H1 (cell line): ENCODE measurements around the gene CBLN3. TPM values are rescaled to one million over a fixed set of nuclear protein-coding genes. Genes with fewer than 3 reads are reported as not detected.

Experiments
- CTCF ChIA-PET: fragments of 300-600 bp; sonication (Branson Sonifier 250); formaldehyde crosslinking; loops from one replicate; lab custom pipeline; 2021; ENCODE audit not compliant: partially characterized antibody; lab: Charles Lee
- POLR2A ChIA-PET: fragments of 300-600 bp; sonication (Branson Sonifier 250); formaldehyde crosslinking; loops from one replicate; lab custom pipeline; 2021; ENCODE audit warnings: inconsistent platforms; ENCODE audit not compliant: partially characterized antibody; lab: Charles Lee
- DNase-seq, 2 experiments: peaks; one replicate each; pipeline versions ENCODE4 v3.0.0 to v3.0.0-alpha.2; 2010 to 2022; ENCODE audit warnings: low spot score in 2 of 2, low read depth in 1 of 2, mixed read lengths in 1 of 2
- FAIRE-seq: peaks from 2 replicates; lab custom pipeline; 2011; peaks lifted over from hg19 to GRCh38; lab: Jason Lieb, UNC
- H2AFZ ChIP-seq: 2 replicates; pipeline ENCODE4 v1.8.1; 2012; ENCODE audit warnings: low read length, inconsistent platforms
- H2AK5ac ChIP-seq: 2 replicates; pipeline ENCODE4 v1.6.1; 2013; ENCODE audit warnings: low read depth, low read length
- H2BK120ac ChIP-seq: replicated peaks from 2 replicates; pipeline ENCODE3; 2013; ENCODE audit warnings: low read depth, low read length, inconsistent platforms
- H2BK12ac ChIP-seq: 2 replicates; pipeline ENCODE4 v1.6.1; 2013; ENCODE audit warnings: low read depth, low read length
- H2BK15ac ChIP-seq: 2 replicates; pipeline ENCODE4 v1.6.1; 2013; ENCODE audit warnings: low read length
- H2BK20ac ChIP-seq: 2 replicates; pipeline ENCODE4 v1.6.1; 2013; ENCODE audit warnings: low read length
- H2BK5ac ChIP-seq: 2 replicates; pipeline ENCODE4 v1.6.1; 2013; ENCODE audit warnings: low read depth, low read length
- H3K14ac ChIP-seq: 2 replicates; pipeline ENCODE4 v1.6.1; 2013; ENCODE audit warnings: inconsistent platforms; ENCODE audit not compliant: insufficient read length
- H3K18ac ChIP-seq: 2 replicates; pipeline ENCODE4 v1.6.1; 2013; ENCODE audit warnings: low read length; ENCODE audit errors: extremely low read depth
- H3K23ac ChIP-seq: 2 replicates; pipeline ENCODE4 v1.6.1; 2013; ENCODE audit warnings: inconsistent platforms; ENCODE audit not compliant: insufficient read length
- H3K23me2 ChIP-seq: 2 replicates; pipeline ENCODE4 v1.6.1; 2013; ENCODE audit warnings: low read depth, low read length
- H3K27ac ChIP-seq: 2 replicates; pipeline ENCODE4 v1.6.1; 2011; ENCODE audit warnings: low read depth, low read length, inconsistent platforms
- H3K27me3 ChIP-seq, 4 experiments: replicated peaks in 1 of 4; 1 replicate in 1 of 4; 2 replicates in 3 of 4; pipeline versions ENCODE4 v1.6.1 to v1.8.1; 2011 to 2013; ENCODE audit warnings: low read length in 3 of 4, mild to moderate bottlenecking in 3 of 4, inconsistent platforms in 2 of 4, mixed read lengths in 2 of 4, moderate library complexity in 1 of 4; ENCODE audit not compliant: control insufficient read depth in 3 of 4, insufficient read depth in 3 of 4; ENCODE audit errors: extremely low read depth in 1 of 4
- H3K36me3 ChIP-seq, 4 experiments: 2 replicates each; pipeline versions ENCODE4 v1.6.1 to v1.8.1; 2011 to 2013; ENCODE audit warnings: mild to moderate bottlenecking in 4 of 4, low read length in 3 of 4, moderate library complexity in 2 of 4, control low read depth in 1 of 4, inconsistent platforms in 1 of 4; ENCODE audit not compliant: insufficient read depth in 4 of 4, control insufficient read depth in 2 of 4
- H3K4ac ChIP-seq: replicated peaks from 2 replicates; pipeline ENCODE3; 2013; ENCODE audit warnings: low read length, low read depth, mixed read lengths, inconsistent platforms; ENCODE audit not compliant: insufficient read length
- H3K4me1 ChIP-seq, 4 experiments: replicated peaks in 1 of 4; 1 replicate in 1 of 4; 2 replicates in 3 of 4; pipeline versions ENCODE4 v1.6.1 to v1.8.1; 2011 to 2013; ENCODE audit warnings: low read length in 3 of 4, inconsistent platforms in 2 of 4, mixed read lengths in 1 of 4; ENCODE audit not compliant: insufficient read depth in 4 of 4, control insufficient read depth in 3 of 4
- H3K4me2 ChIP-seq, 2 experiments: 2 replicates each; pipeline versions ENCODE4 v1.6.1 to v1.8.1; 2011 to 2013; ENCODE audit warnings: low read depth in 2 of 2, low read length in 2 of 2, control low read depth in 1 of 2, inconsistent platforms in 1 of 2, mild to moderate bottlenecking in 1 of 2; ENCODE audit not compliant: insufficient read depth in 1 of 2
- H3K4me3 ChIP-seq, 4 experiments: fragments of 200-600, 300-600 bp in 1 of 4; sonication (generic), shearing (Covaris generic), sonication (Bioruptor Twin) in 1 of 4; 2 replicates each; pipeline versions ENCODE4 v1.5.1 to v1.8.1; 2011 to 2016; ENCODE audit warnings: low read length in 4 of 4, low read depth in 3 of 4, control low read depth in 2 of 4, inconsistent platforms in 2 of 4, mild to moderate bottlenecking in 2 of 4, mixed read lengths in 1 of 4, moderate library complexity in 1 of 4; ENCODE audit not compliant: insufficient read depth in 2 of 4; ENCODE audit errors: extremely low read depth in 1 of 4
- H3K56ac ChIP-seq: replicated peaks from 2 replicates; pipeline ENCODE3; 2013; ENCODE audit warnings: low read depth, mild to moderate bottlenecking, mixed read lengths, low read length, inconsistent platforms; ENCODE audit not compliant: insufficient read length
- H3K79me1 ChIP-seq: 2 replicates; pipeline ENCODE4 v1.6.1; 2013; ENCODE audit warnings: low read depth, low read length, control low read depth
- H3K79me2 ChIP-seq, 2 experiments: 2 replicates each; pipeline versions ENCODE4 v1.6.1 to v1.8.1; 2012 to 2013; ENCODE audit warnings: low read length in 2 of 2, mild to moderate bottlenecking in 2 of 2, inconsistent platforms in 1 of 2; ENCODE audit not compliant: insufficient read depth in 2 of 2, control insufficient read depth in 1 of 2
- H3K9ac ChIP-seq, 4 experiments: replicated peaks in 1 of 4; 1 replicate in 1 of 4; 2 replicates in 3 of 4; pipeline versions ENCODE4 v1.6.1 to v1.8.1; 2011 to 2013; ENCODE audit warnings: low read depth in 3 of 4, low read length in 3 of 4, control low read depth in 2 of 4, mild to moderate bottlenecking in 2 of 4, moderate library complexity in 2 of 4, inconsistent platforms in 1 of 4; ENCODE audit errors: extremely low read depth in 1 of 4
- H3K9me3 ChIP-seq, 2 experiments: 2 replicates each; pipeline versions ENCODE4 v1.6.1 to v1.8.1; 2012 to 2013; ENCODE audit warnings: mild to moderate bottlenecking in 2 of 2, moderate library complexity in 2 of 2, control low read depth in 1 of 2, inconsistent platforms in 1 of 2, low read depth in 1 of 2, low read length in 1 of 2, mixed read lengths in 1 of 2; ENCODE audit not compliant: insufficient read depth in 2 of 2
- H4K20me1 ChIP-seq, 2 experiments: replicated peaks in 1 of 2; 2 replicates each; pipeline versions ENCODE3 to v1.8.1; 2011 to 2013; ENCODE audit warnings: inconsistent platforms in 2 of 2, low read length in 2 of 2, mild to moderate bottlenecking in 1 of 2; ENCODE audit not compliant: insufficient read depth in 2 of 2, control insufficient read depth in 1 of 2
- H4K5ac ChIP-seq: 2 replicates; pipeline ENCODE4 v1.6.1; 2013; ENCODE audit warnings: low read length, low read depth, mixed read lengths, inconsistent platforms; ENCODE audit not compliant: insufficient read length
- H4K8ac ChIP-seq: 2 replicates; pipeline ENCODE4 v1.8.0; 2013; ENCODE audit warnings: mild to moderate bottlenecking, moderate library complexity, low read length, inconsistent platforms; ENCODE audit not compliant: insufficient read depth; ENCODE audit errors: extremely low read depth
- H4K91ac ChIP-seq: replicated peaks from 2 replicates; pipeline ENCODE3; 2013; ENCODE audit warnings: low read length, mixed read lengths, inconsistent platforms; ENCODE audit not compliant: insufficient read length
- CTBP2 ChIP-seq: IDR thresholded peaks from 2 replicates; pipeline ENCODE4 v1.7.0; 2011; ENCODE audit warnings: borderline replicate concordance, mild to moderate bottlenecking, moderate library complexity, mixed read lengths, low read length; ENCODE audit not compliant: insufficient read depth, insufficient read length
- CTCF ChIP-seq, 3 experiments: IDR thresholded peaks; 1 replicate in 2 of 3; 2 replicates in 1 of 3; pipeline versions ENCODE4 v1.5.1 to v1.6.1; 2011; ENCODE audit warnings: low read length in 3 of 3, mild to moderate bottlenecking in 3 of 3, inconsistent platforms in 2 of 3, low read depth in 1 of 3, moderate library complexity in 1 of 3; ENCODE audit not compliant: insufficient read depth in 1 of 3; ENCODE audit errors: control extremely low read depth in 1 of 3
- JUN ChIP-seq: IDR thresholded peaks from 2 replicates; pipeline ENCODE4 v1.6.1; 2011; ENCODE audit warnings: low read depth, mild to moderate bottlenecking, improper control_type of control experiment, low read length
- KDM1A ChIP-seq: fragments of 200-600, 300-600 bp; sonication (generic); IDR thresholded peaks from 2 replicates; pipeline ENCODE4 v1.7.1; 2016; ENCODE audit warnings: mild to moderate bottlenecking, low read length, borderline replicate concordance
- NRF1 ChIP-seq: IDR thresholded peaks from 2 replicates; pipeline ENCODE4 v1.6.1; 2011; ENCODE audit warnings: mild to moderate bottlenecking, low read depth, low read length, improper control_type of control experiment
- POU5F1 ChIP-seq: IDR thresholded peaks from 2 replicates; pipeline ENCODE4 v1.6.1; 2011; ENCODE audit warnings: low read depth, mild to moderate bottlenecking, low read length, moderate library complexity
- SAP30 ChIP-seq: fragments of 300-600 bp; sonication (generic); IDR thresholded peaks from 2 replicates; pipeline ENCODE4 v1.7.1; 2012; ENCODE audit warnings: low read length, moderate library complexity, mild to moderate bottlenecking, inconsistent platforms; ENCODE audit not compliant: insufficient read depth, insufficient replicate concordance
- SP4 ChIP-seq: IDR thresholded peaks from 2 replicates; pipeline ENCODE4 v1.6.1; 2012; ENCODE audit warnings: low read length, inconsistent platforms
- SRF ChIP-seq: IDR thresholded peaks from 2 replicates; pipeline ENCODE4 v1.6.1; 2011; ENCODE audit warnings: mild to moderate bottlenecking, low read depth, low read length, moderate library complexity
- WGBS, 2 experiments: shearing (Covaris generic) in 1 of 2; methylation state at CpG; one replicate each; pipeline versions ENCODE4 v1.1.6 to v1.1.7; 2013 to 2015; ENCODE audit warnings: low lambda C conversion rate in 2 of 2, mixed read lengths in 2 of 2, inconsistent platforms in 1 of 2, low coverage in 1 of 2, missing lambda C conversion rate in 1 of 2; ENCODE audit not compliant: insufficient replicate concordance in 2 of 2, insufficient coverage in 1 of 2, insufficient read length in 1 of 2; ENCODE audit errors: extremely low coverage in 1 of 2, missing lambda C conversion rate in 1 of 2; 5-methylcytosine and 5-hydroxymethylcytosine counted together
- polyA plus RNA-seq, 7 experiments: library from polyadenylated mRNA; depleted of rRNA in 3 of 7; stranded (reverse) in 5 of 7; unstranded in 2 of 7; fragments of >200 nt in 5 of 7; fragments of 200-250 nt in 2 of 7; gene quantifications; 1 replicate in 5 of 7; 2 replicates in 1 of 7; 4 replicates in 1 of 7; pipeline versions ENCODE4 v1.2.1 to v1.2.3, GENCODE V29; 2011 to 2013; ENCODE audit warnings: missing spikeins in 2 of 7, mixed read lengths in 2 of 7
- total RNA-seq: library from RNA; stranded (reverse); fragmentation: NEBNext Ultra II Directional; extraction: Animal tissue kit (Norgen Biotek cat#: 25700); gene quantifications from 2 replicates; pipeline ENCODE4 v1.2.1, GENCODE V29; 2021

The CBLN3 gene
- total and polyA plus RNA-seq, 2 of the 8 experiments (the other 6 are each of a cell fraction or from before 2014, with no cell fraction given): 0.54 to 1.00 TPM

GRCh38 chr14:24406416-24406815, 23.1 kb downstream of the CBLN3 start:
- no peak for FAIRE-seq

More at GRCh38 chr14:24406416-24406815, 23.1 kb downstream of the CBLN3 start:
- WGBS, 2 experiments: 87% methylated on average over 6 of the region's 6 CpGs; no CpG with 5 or more reads in 1 of the 2 experiments
- Histone ChIP-seq H3K9me3 (no peaks in the 10 kb centered on the region), H2BK12ac (no peak overlapping the region), H2BK120ac (no peak overlapping the region), H2BK5ac (no peak overlapping the region), H3K14ac (no peak overlapping the region), H3K4ac (no peak overlapping the region), H4K5ac (no peak overlapping the region), H3K4me2 (no peak overlapping the region), H3K79me1 (peaks cover 3% of the 10 kb centered on the region; the same call in 1 of the 2 replicates), H3K27me3 (0 out of 7 replicates have a peak, but pooled peaks cover 0 to 2% (median 0%) of the 10 kb centered on the region in 4 experiments), H3K9ac (no peak overlapping the region), H4K91ac (no peak overlapping the region), H3K36me3 (no peaks in the 10 kb centered on the region; a peak in 2 of 8 replicates), H3K79me2 (no peaks in the 10 kb centered on the region), H3K4me1 (peaks cover 0 to 4% (median 2%) of the 10 kb centered on the region in 4 experiments; a peak in 3 of 7 replicates), H3K18ac (no peak overlapping the region), H2AFZ (no peak overlapping the region), H4K20me1 (peaks cover 0 to 2% of the 10 kb centered on the region in 2 experiments), H2BK15ac (no peak overlapping the region), H3K23ac (no peak overlapping the region), H2BK20ac (no peak overlapping the region), H2AK5ac (no peak overlapping the region), H4K8ac (no peak overlapping the region), H3K56ac (no peak overlapping the region), H3K23me2 (peaks cover 2% of the 10 kb centered on the region; the same call in 1 of the 2 replicates), H3K27ac (no peak overlapping the region), H3K4me3 (no peak overlapping the region)
- no peak for DNase-seq
- ChIA-PET CTCF (interaction anchor here (0.6 to 10.7 kb wide), 15 partner anchors 10 to 98 kb away, joined by 3 to 67 read pairs (median 6); partner anchors contain the start of genes ADCY4, CIDEB and NFATC4), POLR2A (interaction anchor here (1.2 to 5.0 kb wide), 5 partner anchors 8 to 33 kb away, joined by 3 to 25 read pairs (median 4); partner anchors contain the start of genes CBLN3, KHNYN and NYNRIN)
- TF ChIP-seq SAP30 (no peak), JUN (no peak), SP4 (no peak), CTBP2 (no peak), POU5F1 (no peak), KDM1A (no peak), CTCF (IDR thresholded peaks at IDR 0.05; ENCODE audit: control extremely low read depth in 1 of 3, insufficient read depth in 1 of 3, low read depth in 1 of 3, low read length in 3 of 3) (no peak), NRF1 (no peak), SRF (no peak)
